ENCODE measurements around the gene TXNDC5. TPM values are rescaled to one million over a fixed set of nuclear protein-coding genes. Genes with fewer than 3 reads are reported as not detected.

Gene TXNDC5
- total and polyA plus RNA-seq, 4 donors, result 50.2 to 273 (median 160) TPM

- TF ChIP-seq CTCF (IDR thresholded peaks at IDR 0.05; ENCODE audit: low read depth, low read length, missing input control), result no peak
- no peak for TF ChIP-seq HNF4G (IDR thresholded peaks at IDR 0.05)
- no peak for TF ChIP-seq NR2F2 (IDR thresholded peaks at IDR 0.05)
Measured at GRCh38 chr6:7953753-7954152, 43.2 kb upstream of the TXNDC5 start (continued).

- Histone ChIP-seq H3K4me3 (ENCODE audit: low read depth in 1 of 3, low read length in 3 of 3) (no peak overlapping the region), H3K36me3 (ENCODE audit: control insufficient read depth in 4 of 4, insufficient read depth in 3 of 4, low read depth in 1 of 4, low read length in 3 of 4) (no peaks in the 10 kb centered on the region), H3K9me3 (ENCODE audit: control insufficient read depth in 4 of 4, low read length in 3 of 4) (no peaks in the 10 kb centered on the region), H3K9ac (ENCODE audit: low read depth in 1 of 2, low read length in 2 of 2) (no peak overlapping the region), H3K27me3 (ENCODE audit: control insufficient read depth in 4 of 4, insufficient read depth in 4 of 4, low read length in 3 of 4) (no peaks in the 10 kb centered on the region), H3K4me1 (ENCODE audit: control insufficient read depth in 4 of 4, insufficient read depth in 4 of 4, low read length in 3 of 4) (no peaks in the 10 kb centered on the region), H3K27ac (ENCODE audit: low read depth in 1 of 2, low read length in 2 of 2) (no peak overlapping the region)
- 78% methylated on average over 5 of the region's 5 CpGs for WGBS
- DNase-seq (ENCODE audit: low spot score), result no peak
- TF ChIP-seq HNF4G (IDR thresholded peaks at IDR 0.05), result no peak
- no peak for TF ChIP-seq ATF3 (IDR thresholded peaks at IDR 0.05)
- no peak for TF ChIP-seq HNF4A (conservative IDR thresholded peaks at IDR 0.05)
- TF ChIP-seq ZBTB33 (IDR thresholded peaks at IDR 0.05), result no peak
- no peak for TF ChIP-seq RAD21 (IDR thresholded peaks at IDR 0.05)
- TF ChIP-seq SP1 (IDR thresholded peaks at IDR 0.05), result no peak
- TF ChIP-seq EGR1 (IDR thresholded peaks at IDR 0.05; ENCODE audit: low read depth in 2 of 2), result no peak
- no peak for TF ChIP-seq NR2F2 (IDR thresholded peaks at IDR 0.05)
- TF ChIP-seq TAF1 (conservative IDR thresholded peaks at IDR 0.05), result no peak
- TF ChIP-seq CTCF (IDR thresholded peaks at IDR 0.05; ENCODE audit: low read depth, low read length, missing input control), result no peak
- no peak for TF ChIP-seq FOXA1 (IDR thresholded peaks at IDR 0.05)
- no peak for TF ChIP-seq JUND (IDR thresholded peaks at IDR 0.05)
- TF ChIP-seq REST (IDR thresholded peaks at IDR 0.05), result no peak
- no peak for TF ChIP-seq GABPA (IDR thresholded peaks at IDR 0.05 in 1 of 2, conservative IDR thresholded peaks at IDR 0.05 in 1 of 2)
Measured at GRCh38 chr6:7939864-7940228, 29.3 kb upstream of the TXNDC5 start.

Measured in liver (tissue), 9 donors.